Dedifferentiated amniotic fluid mesenchymal stem cell (primary cell): ENCODE results near the gene RASGRF2.

Experiments
- DNase-seq: peaks from one replicate; pipeline ENCODE4 v3.0.0-alpha.2; 2016; ENCODE audit errors: extremely low spot score

RASGRF2 gene

DNA sequence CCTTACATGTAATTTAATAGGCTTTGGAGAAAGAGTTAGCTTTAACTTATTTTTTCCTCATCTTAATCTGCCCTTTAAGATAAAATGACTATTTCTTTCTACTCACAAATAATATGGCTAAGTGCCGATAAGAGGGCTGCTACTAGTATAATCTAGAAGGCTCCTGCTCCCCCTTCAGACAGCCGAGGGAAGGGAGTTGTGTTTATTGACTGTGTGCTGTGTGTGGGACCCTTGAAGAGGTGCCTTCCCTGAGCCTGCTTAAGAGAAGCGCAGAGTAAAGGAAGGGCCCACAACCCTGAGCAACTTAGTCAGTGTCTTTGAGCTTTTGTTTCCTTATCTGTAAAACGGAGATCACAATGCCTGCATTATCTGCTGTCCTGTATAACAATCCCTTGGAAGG, 244.9 kb downstream of the RASGRF2 start:
- no peak for DNase-seq

DNA sequence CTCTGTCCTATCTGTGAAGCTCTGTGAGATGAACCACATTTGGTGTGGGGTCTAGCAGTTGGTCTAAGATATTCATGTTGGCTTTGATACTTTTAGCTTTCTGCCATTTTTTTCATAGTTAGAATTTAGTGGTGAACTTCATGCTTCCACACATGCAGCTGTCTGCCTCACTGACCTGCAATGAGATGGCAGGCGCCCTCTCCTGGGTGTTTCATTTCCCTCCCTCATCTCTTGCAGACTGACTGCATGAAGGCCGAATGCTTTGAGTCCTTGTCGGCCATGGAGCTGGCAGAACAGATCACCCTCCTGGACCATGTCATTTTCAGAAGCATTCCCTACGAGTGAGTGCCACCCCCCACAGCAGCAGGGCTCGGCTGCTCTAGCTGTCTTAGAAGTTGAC, 246.8 kb downstream of the RASGRF2 start:
- no peak for DNase-seq

GRCh38 chr5:81208904-81209303, 248.7 kb downstream of the RASGRF2 start:
- no peak for DNase-seq

DNA sequence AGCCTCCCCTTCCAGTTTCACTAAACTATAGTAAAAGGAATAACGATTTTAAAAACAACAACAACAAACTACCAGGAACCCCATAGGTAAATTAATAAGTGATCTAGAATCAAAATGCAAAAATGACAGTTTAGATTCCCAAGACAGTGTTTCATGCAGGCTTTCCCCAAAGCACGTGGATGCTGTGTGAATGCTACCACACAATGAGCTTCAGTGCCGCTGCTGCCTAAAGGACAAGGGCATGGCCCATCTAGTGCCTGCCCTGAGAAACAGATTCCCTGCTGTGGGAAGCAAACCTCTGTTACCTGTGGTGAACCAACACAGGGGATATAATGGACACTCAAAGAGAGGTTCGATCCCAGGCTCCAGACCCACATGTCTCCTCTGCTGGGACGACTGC, 249.2 kb downstream of the RASGRF2 start:
- no peak for DNase-seq

DNA sequence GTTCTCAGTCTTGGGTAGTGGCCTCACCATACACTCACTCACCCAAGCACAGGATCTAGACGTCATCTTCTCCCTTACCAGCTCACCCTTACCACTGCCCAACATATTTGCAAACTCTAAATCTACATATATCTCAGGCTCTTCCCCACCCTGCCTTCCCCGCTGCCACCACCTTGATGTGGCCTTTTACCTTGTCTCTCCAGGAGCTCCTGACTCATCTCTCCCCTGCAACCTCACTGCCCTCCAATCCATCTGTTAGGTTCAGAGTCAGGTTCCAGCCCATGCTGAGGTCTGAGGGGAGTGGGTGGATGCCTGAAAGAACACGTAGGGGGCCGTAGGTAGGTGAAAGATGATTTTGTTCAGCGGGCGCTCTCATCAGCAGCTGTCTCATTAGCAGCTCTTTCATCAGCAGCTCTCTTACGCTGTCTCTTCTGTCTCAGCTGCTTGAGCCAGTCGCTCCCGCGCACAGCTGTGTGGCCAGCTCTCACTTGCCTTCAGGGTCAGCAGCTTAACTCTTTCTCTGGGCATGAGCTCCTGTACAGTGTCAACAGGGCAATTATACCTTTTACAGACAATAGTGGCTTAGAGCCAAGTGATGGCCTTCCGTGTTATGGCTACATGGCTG, 249.8 kb downstream of the RASGRF2 start:
- no peak for DNase-seq

DNA sequence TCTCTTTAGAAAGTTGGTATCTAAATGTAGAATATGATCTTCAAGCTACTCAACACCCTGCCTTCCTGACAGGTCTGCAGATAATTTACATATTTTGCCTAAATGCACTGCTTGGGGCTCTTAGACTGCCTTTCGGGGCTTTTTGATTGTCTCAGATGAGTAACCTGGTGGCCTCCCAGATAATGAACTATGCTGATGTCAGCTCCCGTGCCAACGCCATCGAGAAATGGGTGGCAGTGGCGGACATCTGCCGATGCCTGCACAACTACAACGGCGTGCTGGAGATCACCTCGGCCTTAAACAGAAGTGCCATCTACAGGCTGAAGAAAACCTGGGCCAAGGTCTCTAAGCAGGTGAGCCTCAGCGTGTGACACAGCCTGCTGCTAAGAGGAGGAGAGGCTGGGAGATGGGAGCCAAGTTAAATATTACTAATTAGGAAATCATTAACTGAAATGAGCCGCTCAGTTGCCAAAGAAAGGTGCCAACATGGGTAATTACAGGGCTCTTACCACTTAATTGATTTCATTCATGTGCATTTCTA, 252.1 kb downstream of the RASGRF2 start:
- no peak for DNase-seq

- DNase-seq: no peak
These were observed 252.9 kb downstream of the RASGRF2 start for GRCh38 chr5:81213070-81213469.

DNA sequence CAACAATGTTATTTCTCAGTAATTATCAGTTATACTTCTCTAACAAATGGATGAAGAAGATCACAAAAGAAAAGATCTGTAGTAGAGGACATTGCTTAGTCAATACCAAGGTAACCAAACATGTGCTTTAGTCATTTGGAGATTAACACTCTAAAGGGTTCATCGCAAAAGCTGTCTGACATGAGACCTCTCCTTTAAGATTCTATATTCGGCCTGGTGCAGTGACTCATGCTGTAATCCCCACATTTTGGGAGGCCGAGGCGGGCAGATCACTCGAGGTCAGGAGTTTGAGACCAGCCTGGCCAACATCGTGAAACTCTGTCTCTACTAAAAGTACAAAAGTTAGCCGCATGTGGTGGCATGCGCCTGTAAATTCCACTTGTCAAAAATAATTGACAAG, 254.7 kb downstream of the RASGRF2 start:
- no peak for DNase-seq

DNA sequence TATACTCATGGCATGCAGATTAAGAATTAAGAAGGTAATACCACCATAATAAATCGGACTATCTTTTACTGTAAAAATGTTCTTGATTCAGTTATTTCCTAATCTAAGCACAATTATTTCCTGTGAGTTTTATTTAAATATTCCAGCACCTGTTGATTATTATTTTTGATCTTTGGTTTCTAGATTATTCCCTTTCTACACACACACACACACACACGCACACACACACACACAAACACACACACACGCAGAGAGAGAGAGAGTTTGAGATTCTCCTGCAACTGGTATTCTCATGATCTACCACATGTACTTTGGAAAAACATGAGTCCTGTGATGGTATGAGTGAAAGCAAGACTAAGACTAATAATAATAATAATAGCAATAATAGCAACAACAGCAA, 256.0 kb downstream of the RASGRF2 start:
- no peak for DNase-seq

GRCh38 chr5:81219389-81219788, 259.2 kb downstream of the RASGRF2 start:
- DNase-seq: no peak

DNA sequence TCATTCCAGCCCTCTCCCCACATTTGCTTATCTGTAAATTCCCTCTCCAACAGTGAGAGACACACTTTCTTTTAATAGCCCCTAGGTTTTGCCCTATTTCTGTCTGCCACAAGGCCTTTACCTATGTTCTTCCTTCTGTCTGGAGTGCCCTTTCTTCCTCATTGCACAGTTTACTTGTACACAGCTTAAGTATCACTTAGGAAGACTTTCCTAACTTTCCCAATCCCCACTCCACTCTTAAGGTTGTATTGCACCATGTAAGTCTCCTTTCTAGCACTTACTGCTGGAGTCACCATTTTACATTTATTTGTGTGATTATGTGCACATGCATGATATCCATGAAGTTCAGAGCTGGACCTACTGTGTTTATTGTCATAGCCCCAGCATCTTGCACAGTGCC, 262.1 kb downstream of the RASGRF2 start:
- DNase-seq: no peak

DNA sequence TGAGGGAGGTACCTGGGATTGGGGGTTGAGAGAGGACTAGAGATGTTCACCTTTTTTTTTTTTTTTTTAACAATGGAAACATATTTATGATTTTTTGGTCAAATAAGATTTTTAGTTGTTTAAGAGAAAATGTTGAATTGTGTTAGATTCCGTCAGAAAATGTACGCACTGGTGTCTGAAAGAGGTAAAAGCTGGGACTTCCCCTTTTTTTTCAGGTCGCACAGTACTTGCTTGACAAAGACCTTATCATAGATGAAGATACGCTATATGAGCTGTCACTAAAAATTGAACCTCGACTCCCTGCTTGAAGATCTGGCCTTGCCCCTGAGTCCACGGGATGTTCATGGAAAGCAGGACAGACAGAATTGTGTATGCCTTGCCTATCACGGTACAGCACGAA, 265.3 kb downstream of the RASGRF2 start:
- no peak for DNase-seq

GRCh38 chr5:81226286-81226685, 266.1 kb downstream of the RASGRF2 start:
- DNase-seq: no peak

GRCh38 chr5:81226949-81227348, 266.8 kb downstream of the RASGRF2 start:
- DNase-seq: no peak

GRCh38 chr5:81228084-81228483, 267.9 kb downstream of the RASGRF2 start:
- DNase-seq: no peak

DNA sequence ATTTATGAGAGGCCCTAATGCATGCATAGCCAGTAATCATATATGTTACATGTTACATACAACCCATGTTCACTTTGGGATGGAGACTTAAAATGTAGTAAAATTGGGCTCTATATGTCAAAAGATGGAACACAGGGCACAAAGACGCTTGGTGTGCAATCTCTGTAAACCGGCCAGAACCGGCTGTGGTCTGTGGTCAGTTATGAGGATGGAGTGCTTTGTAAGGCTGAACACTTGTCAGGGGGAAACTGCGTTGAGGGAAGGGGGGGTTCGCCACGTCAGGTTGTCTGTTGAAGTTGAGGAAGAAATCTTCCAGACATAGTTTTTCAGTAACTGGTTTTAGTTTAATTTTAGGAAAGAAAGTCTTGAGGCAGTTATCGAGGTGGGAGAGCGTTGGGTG, 270.3 kb downstream of the RASGRF2 start:
- DNase-seq: no peak

- no peak for DNase-seq
These were observed 272.4 kb downstream of the RASGRF2 start for GRCh38 chr5:81232464-81233079.

- no peak for DNase-seq
These were observed 273.0 kb downstream of the RASGRF2 start, which contains the start of gene CKMT2 for GRCh38 chr5:81233080-81233634. CKMT2 (plus strand) TSS chr5:81233322; CDS start chr5:81251133, 17,811 bp downstream.

DNA sequence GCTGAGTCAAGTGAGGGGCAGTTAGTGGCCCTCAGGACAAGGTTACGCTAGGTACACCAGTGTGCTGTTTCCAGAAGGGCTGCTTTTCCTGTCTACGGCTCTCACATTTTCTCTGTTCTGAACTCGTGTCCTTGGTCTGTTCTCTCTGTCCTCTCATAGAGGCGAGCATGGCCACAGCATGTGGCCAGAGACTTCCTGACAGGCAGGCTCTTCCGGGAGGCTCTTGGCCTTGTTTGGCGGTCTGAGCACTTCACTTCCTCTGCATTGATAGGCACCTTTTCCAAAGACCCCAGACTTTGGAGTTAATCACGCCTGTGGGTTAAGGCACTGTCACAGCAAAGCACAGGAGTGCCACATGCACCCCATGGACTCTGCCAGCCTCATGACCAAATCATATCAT, 274.1 kb downstream of the RASGRF2 start:
- no peak for DNase-seq

GRCh38 chr5:81234801-81235200, 274.6 kb downstream of the RASGRF2 start:
- no peak for DNase-seq

- DNase-seq: no peak
These were observed 275.3 kb downstream of the RASGRF2 start for GRCh38 chr5:81235287-81236072.

DNA sequence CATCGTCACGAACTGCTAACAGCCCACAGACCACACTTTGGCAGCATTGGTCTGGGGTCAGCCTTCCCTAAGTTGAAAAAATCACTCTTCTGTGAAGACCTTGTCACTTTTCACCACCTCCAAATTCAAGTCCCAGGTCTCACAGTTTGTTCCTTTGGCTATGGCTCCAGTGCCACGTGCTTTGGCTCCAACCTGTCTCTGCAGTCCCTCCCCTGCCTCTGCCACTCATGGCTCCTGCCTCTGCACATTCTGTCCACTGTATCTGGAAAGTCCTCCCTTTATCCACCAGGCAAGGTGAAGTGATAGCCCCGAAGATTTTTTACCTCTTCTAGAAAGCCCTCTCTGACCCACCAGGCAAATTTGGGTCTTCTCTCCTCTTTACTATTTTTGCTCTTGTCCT, 278.3 kb downstream of the RASGRF2 start:
- no peak for DNase-seq
